A673 (cell line): ENCODE measurements around the gene PRKAG2.
"Not testable (repeated sequence)": the region's sequence is repeated elsewhere in the genome, so short reads cannot be mapped to it uniquely, and the experiment has no call there.

ENCODE experiments used
- CTCF ChIP-seq: fragments of 300-800, 200-600 bp; sonication (generic); conservative IDR thresholded peaks from 2 replicates; pipeline ENCODE4 v1.5.1; 2017; ENCODE audit warnings: low read depth, mild to moderate bottlenecking, antibody characterized with exemption, low read length, moderate library complexity, mixed read lengths
- EZH2 ChIP-seq: fragments of 200-600 bp; sonication (generic); IDR thresholded peaks from 2 replicates; pipeline ENCODE4 v1.6.1; 2017; ENCODE audit warnings: borderline replicate concordance, low read depth, mild to moderate bottlenecking, mixed read lengths, antibody characterized with exemption, low read length; ENCODE audit not compliant: poor library complexity, severe bottlenecking

- TF ChIP-seq CTCF, EZH2: not testable (repeated sequence)
Measured at GRCh38 chr7:151797667-151798307, 79.1 kb downstream of the PRKAG2 start.
